Right ventricle myocardium inferior (tissue), 1 donor: ENCODE measurements around the gene FBXO40. TPM values are rescaled to one million over a fixed set of nuclear protein-coding genes. Genes with fewer than 3 reads are reported as not detected.
"Not testable (repeated sequence)": the region's sequence is repeated elsewhere in the genome, so short reads cannot be mapped to it uniquely, and the experiment has no call there.

Source experiments
- ATAC-seq: fragments of 200-7000 bp; cut with Tn5 transposase; one replicate; pipeline ENCODE4 v1.9.1; 2020; ENCODE audit warnings: mild to moderate bottlenecking, moderate library complexity
- DNase-seq: peaks from one replicate; pipeline ENCODE4 v3.0.0; 2021; ENCODE audit errors: missing footprints
- intact Hi-C: fragments of 100-400 bp; cut with DNase I; formaldehyde crosslinking; loops from one replicate; pipeline ENCODE4 v1.11.0; 2022
- long read RNA-seq: library from polyadenylated mRNA; unstranded; transcript quantifications from one replicate; pipeline ENCODE4 v2.0.0, GENCODE V29; 2021
- total RNA-seq: library from RNA; stranded (reverse); fragmentation: NEBNext Ultra II Directional; extraction: Animal tissue kit (Norgen Biotek cat#: 25700); gene quantifications from one replicate; pipeline ENCODE4 v1.2.1, GENCODE V29; 2021
- donor health status: DM: no; HTN: yes; CAD: no; lungs with severe emphysema.

The FBXO40 gene
- 182 TPM for total RNA-seq
- long read RNA-seq, full-length matches to known transcripts: 122 of 175 reads
- long read RNA-seq, partial matches to known transcripts: 45 of 175 reads
- long read RNA-seq, other reads (novel, unspliced or antisense): 8 of 175 reads

- no peak for DNase-seq
- ATAC-seq: peak; percentile 80
- intact Hi-C loops: loop anchor here (5.0 kb wide), 1 partner anchor 34 kb away; no protein-coding TSS in a partner anchor
Observed at GRCh38 chr3:121592856-121593702, at the start of gene FBXO40. FBXO40 (plus strand) TSS chr3:121593379; CDS start chr3:121620576, 27,197 bp downstream.

- intact Hi-C loops: loop anchor here (5.0 to 10.0 kb wide), 4 partner anchors 200 to 1480 kb away; partner anchors contain the start of genes GOLGB1 and SEMA5B
- DNase-seq: no peak
- no peak for ATAC-seq
Observed at GRCh38 chr3:121545049-121545573, 48.1 kb upstream of the FBXO40 start.

DNA sequence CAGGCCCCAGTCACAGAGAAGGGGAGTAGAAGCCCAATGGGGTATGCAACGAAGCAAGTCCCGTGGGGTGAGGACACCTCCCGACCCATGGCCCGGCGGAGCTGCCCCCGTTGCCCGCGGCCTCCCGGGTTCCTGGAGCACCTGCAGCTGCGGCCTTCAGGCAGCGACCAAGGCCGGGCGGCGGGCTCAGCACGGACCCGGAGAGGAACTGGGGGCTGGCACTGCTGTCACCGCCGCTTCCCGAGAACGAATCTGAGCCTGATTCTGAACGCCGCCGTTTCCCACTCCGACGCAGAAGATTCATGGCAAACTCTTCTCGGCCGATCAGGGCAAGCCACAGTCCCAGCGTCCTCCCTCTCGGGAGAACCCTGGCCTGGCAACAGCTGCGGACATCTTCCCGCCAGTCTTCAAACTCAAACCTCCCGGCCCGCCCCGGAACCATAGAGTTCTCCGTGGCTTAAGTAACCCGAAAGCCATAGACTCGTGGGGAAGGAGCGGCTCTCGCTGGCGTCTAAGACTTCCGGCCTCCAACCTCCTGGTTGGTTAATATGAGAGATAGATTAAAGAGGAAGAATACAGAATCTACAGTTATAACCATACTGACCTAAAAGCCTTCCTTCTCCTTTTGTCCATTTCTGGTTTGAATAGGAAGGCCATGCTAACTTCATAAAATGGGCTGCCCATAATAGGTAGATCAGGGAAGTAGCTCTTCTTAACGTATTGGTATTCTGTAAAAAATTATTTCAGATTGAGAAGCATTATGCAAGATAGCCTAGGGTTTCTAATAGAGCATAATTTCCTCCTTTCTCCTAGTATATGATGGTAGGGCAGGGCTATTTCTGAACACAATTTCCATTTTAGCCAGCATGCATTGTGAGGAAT is 47.4 kb upstream of the FBXO40 start, which contains the start of gene POLQ:
Gene POLQ, minus strand, starts transcription at position 415 of the 882 bp plus-strand sequence. Its CDS starts 111 bp downstream, at position 304.
- ATAC-seq (peak; percentile 99), DNase-seq (peak; percentile 95)
- intact Hi-C loops: loop anchor here (2.0 to 10.0 kb wide), 5 partner anchors 103 to 1479 kb away; partner anchors contain the start of genes GOLGB1 and SEMA5B

DNA sequence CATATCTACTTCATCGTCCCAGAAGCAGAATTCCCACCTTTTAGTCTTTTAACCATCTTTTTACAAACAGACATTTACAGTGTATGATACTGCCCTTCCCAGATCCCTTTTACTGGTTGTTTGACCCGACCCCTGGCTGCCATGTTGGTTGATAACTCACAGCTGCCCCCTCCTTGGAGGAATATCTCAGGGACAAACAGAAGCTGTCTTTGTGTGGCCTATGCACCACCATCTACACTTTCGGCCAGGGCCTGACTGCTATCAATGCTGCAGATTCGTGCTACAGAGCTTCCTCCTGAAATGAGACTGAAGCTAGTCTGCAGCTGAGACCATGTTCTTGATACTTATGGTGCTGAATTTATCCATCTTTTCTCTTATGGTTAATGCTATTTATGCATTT is 40.8 kb upstream of the FBXO40 start:
- ATAC-seq (no peak), DNase-seq (no peak)
- intact Hi-C loops: no loop called here

GRCh38 chr3:121552797-121553196 is 40.4 kb upstream of the FBXO40 start:
- DNase-seq: no peak
- ATAC-seq: no peak
- intact Hi-C loops: no loop called here

DNA sequence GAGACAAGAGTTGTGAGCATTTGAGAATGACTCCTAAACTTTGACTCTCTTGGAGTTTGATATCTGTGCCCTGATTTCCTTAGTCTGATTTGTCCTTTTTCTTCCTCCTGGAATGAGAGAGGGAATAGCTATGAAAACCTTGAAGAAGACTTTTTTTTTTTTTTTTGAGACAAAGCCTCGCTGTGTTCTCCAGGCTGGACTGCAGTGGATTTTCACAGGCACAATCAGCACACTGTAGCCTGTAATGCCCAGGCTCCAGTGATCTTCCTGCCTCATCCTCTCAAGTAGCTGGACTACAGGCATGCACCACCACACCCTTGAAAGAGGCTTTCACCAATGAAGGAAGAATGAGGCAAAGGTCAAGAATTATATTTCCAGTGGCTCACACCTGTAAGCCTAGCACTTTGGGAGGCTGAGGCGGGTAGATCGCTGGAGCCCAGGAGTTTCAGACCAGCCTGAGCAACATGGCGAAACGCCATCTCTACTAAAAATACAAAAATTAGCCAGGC is 35.7 kb upstream of the FBXO40 start:
- intact Hi-C loops: no loop called here
- ATAC-seq: no peak
- no peak for DNase-seq

- intact Hi-C loops: no loop called here
- ATAC-seq: no peak
- DNase-seq: no peak
Observed at GRCh38 chr3:121562148-121562547, 31.0 kb upstream of the FBXO40 start.

GRCh38 chr3:121566773-121567172 is 26.4 kb upstream of the FBXO40 start:
- ATAC-seq (no peak), DNase-seq (no peak)
- intact Hi-C loops: no loop called here

DNA sequence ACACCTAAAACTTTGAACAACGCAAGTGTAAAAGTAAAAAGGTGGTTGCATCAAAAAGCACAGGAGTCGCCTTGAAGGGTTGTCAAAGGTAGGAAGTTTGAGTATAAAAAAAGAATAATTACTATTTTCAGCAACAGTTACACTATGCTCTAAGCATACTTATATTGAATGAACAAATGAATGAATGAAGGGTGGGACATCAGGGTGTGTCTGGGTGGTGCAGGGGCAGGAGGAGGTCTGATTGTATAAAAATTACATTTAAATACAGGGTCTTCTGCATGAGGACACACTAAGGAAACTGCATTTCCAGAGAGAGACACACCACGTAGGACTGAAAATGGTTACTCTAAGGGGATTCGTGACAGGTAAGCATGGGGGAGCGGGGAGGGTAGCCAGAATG is 25.5 kb upstream of the FBXO40 start, which contains the start of gene ARGFX:
Gene ARGFX, plus strand, starts transcription at position 301 of the 400 bp plus-strand sequence. CDS start 2,765 bp downstream, outside the sequence.
- intact Hi-C loops: no loop called here
- DNase-seq: no peak
- no peak for ATAC-seq

GRCh38 chr3:121574449-121574848 is 18.7 kb upstream of the FBXO40 start:
- DNase-seq: no peak
- intact Hi-C loops: no loop called here
- no peak for ATAC-seq

DNA sequence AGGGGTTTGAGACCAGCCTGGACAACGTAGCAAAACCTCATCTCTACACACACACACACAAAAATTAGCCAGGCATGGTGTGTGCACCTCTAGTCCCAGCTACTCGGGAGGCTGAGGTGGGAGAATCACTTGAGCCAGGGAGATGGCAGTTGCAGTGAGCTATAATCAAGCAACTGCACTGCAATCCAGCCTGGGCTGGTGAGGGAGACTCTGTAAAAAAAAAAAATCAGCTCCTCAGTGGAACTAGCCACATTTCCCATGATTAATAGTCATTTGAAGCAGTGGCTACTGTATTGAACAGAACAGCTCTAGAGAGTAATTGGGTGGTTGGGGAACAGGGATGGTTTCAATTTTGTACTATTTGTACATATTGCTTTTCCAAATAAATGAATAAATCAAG is 11.5 kb upstream of the FBXO40 start:
- intact Hi-C loops: no loop called here
- ATAC-seq (no peak), DNase-seq (no peak)

DNA sequence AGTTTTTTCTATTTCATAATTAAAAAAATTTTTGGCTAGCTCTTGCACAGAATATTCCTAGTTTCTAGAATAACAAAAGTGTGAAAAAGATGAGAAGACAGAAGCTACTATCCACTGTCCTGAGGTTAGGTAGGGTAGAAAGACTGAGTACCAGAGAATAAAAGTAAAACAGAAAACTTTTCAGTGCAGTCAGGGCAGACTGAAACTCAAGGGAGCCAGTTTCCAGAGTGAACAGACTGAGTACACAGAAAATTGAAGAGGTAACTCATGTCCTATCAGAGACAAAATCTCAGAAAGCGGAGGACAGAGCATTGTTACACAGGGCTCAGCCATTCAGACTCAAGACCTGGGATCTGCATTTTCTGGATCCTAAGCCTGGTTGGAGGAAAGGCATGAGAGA is 8.8 kb upstream of the FBXO40 start:
- intact Hi-C loops: no loop called here
- no peak for DNase-seq
- no peak for ATAC-seq

DNA sequence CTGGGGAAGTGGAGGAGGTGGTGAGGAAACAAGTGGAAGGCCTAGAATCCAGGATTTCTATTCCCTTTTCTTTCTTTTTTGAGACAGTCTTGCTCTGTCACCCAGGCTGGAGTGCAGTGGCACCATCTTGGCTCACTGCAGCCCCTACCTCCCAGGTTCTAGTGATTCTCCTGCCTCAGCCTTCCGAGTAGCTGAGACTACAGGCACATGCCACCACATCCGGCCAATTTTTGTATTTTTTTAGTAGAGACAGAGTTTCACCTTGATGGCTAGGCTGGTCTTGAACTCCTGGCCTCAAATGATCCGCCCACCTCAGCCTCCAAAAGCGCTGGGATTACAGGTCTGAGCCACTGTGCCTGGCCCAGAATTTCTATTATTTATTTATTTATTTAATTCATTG is 627 bp downstream of the FBXO40 start:
- not testable (repeated sequence) for DNase-seq, ATAC-seq
- intact Hi-C loops: loop anchor here (5.0 kb wide), 1 partner anchor 33 kb away; no protein-coding TSS in a partner anchor

DNA sequence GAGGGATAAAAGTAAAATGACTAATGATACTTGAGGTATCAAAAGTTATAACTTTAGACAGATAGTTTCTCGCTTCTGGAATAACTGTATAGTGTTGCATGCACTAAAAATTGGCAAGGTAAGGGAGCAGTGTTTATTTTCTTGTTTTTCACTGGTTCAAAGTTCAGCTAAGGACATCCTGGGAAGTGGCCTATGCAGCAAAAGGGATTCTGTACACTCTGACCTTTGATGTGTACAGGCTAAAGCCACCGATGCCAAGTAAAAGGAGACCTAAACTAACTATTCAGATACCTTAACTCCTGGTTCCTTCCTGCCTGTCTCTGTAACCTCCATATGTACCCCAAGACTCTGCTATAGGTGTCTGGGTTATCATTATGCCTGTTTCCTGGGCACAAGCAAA is 1.7 kb downstream of the FBXO40 start:
- DNase-seq: no peak
- ATAC-seq: no peak
- intact Hi-C loops: loop anchor here (5.0 kb wide), 1 partner anchor 32 kb away; no protein-coding TSS in a partner anchor

DNA sequence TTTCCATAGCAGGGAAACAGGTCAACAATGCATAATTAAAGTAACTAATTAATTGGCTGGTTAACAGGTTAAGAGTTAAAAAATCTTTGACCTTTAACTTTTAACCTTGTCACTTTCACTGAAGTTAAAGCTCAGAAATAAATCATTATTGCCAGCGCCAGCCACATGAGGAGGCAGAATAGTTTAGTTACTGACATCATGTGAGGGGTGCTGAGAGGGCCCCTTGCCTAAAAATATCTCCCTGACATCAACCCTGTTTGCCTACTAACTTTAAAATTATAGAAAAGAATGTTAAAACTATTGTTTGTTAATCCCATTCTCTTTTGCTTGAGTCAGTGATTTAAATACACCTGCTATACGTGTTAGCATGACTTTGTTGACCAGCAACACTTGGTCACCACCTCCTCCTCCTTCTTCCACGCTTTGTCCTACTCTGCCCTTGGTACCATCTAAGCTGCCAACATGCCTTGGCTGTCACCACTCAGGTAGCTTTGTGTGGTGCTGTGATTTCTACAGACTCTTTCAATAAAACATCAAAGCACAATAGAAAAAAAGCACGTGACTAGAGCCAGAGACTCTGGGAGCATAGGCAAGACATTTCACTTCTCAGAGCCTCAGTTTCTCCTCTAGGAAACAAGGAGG is 2.7 kb downstream of the FBXO40 start:
- intact Hi-C loops: loop anchor here (2.0 kb wide), 1 partner anchor 53 kb away; no protein-coding TSS in a partner anchor
- DNase-seq (no peak), ATAC-seq (peak; percentile 77)

DNA sequence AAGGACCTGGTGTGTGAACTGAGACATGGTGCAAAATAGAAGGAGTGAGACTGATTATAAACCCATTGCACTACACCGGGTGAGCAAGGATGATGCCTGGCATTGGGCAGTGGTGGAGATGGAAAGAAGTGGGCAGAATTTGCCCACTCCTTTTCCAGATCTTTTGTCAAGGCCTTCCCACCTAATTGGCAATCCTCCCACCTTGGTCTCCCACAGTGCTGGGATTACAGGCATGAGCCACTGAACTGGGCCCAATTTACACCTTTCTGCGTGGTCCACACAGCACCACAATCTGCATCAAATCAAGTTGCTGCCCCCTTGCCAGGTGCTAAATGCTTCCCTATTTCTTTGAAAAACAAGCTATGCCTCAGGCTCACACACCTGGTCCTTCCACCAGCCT is 5.4 kb downstream of the FBXO40 start:
- ATAC-seq (no peak), DNase-seq (no peak)
- intact Hi-C loops: no loop called here

DNA sequence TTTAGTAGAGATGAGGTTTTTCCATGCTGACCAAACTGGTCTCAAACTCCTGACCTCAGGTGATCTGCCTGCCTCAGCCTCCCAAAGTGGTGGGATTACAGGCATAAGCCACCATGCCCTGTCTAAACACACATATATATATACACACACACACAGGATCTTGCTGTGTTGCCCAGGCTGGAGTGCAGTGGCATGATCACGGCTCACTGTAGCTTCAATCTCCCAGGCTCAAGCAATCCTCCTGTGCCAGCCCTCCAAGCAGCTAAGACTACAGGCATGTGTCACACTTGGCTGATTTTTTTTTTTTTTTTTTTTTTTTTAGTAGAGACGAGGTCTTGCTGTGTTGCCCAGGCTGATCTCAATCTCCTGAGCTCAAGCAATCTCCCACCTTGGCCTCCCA is 6.7 kb downstream of the FBXO40 start:
- intact Hi-C loops, DNase-seq, ATAC-seq: not testable (repeated sequence)
